Pancreas (tissue), 10 donors: ENCODE data around the gene TRH. TPM values are rescaled to one million over a fixed set of nuclear protein-coding genes. Genes with fewer than 3 reads are reported as not detected.

Experiments used
- ATAC-seq, 4 donors: fragments of 200-7000 bp; cut with Tn5 transposase; one replicate each; pipeline versions ENCODE4 v1.8.0 to v1.9.1; 2020; ENCODE audit warnings: mild to moderate bottlenecking in 4 of 4, moderate library complexity in 4 of 4
- DNase-seq, 6 donors: peaks; one replicate each; pipeline ENCODE4 v3.0.0-alpha.2; 2020
- FAIRE-seq: peaks from 2 replicates; lab custom pipeline; 2012; peaks lifted over from hg19 to GRCh38; lab: Jason Lieb, UNC
- H3K27ac ChIP-seq, 4 donors: fragments of 200-600 bp; sonication (generic); 1 replicate in 3 of 4; 2 replicates in 1 of 4; pipeline versions ENCODE4 v1.5.0 to v1.8.0; 2020
- H3K27me3 ChIP-seq, 4 donors: fragments of 200-600 bp; one replicate each; pipeline ENCODE4 v1.8.0; 2021
- H3K36me3 ChIP-seq, 3 donors: fragments of 200-600 bp; sonication (generic) in 1 of 3; one replicate each; pipeline versions ENCODE4 v1.5.0 to v1.8.0; 2020 to 2021
- H3K4me1 ChIP-seq, 3 donors: fragments of 200-600 bp; one replicate each; pipeline ENCODE4 v1.8.0; 2021
- H3K4me3 ChIP-seq, 4 donors: fragments of 200-600 bp; sonication (generic) in 2 of 4; one replicate each; pipeline versions ENCODE4 v1.5.0 to v1.8.0; 2020 to 2021
- H3K9me3 ChIP-seq, 4 donors: fragments of 200-600 bp; one replicate each; pipeline ENCODE4 v1.8.0; 2021
- CTCF ChIP-seq, 4 donors: fragments of 200-600 bp; sonication (generic) in 3 of 4; IDR thresholded peaks; one replicate each; pipeline versions ENCODE4 v1.5.0 to v1.8.0; 2021; ENCODE audit warnings: antibody characterized with exemption in 4 of 4
- WGBS, 2 donors: extraction: QIAGEN DNeasy Blood & Tissue Kit; methylation state at CpG; one replicate each; pipeline ENCODE4 v1.1.7; 2013; 5-methylcytosine and 5-hydroxymethylcytosine counted together
- intact Hi-C, 3 donors: fragments of 100-400 bp; cut with DNase I; formaldehyde crosslinking; loops; one replicate each; pipeline versions ENCODE4 v1.11.1 to v1.14.2; 2022
- polyA plus RNA-seq, 2 donors: library from polyadenylated mRNA; stranded (reverse); fragments of 200-250 nt; gene quantifications; one replicate each; pipeline ENCODE4 v1.2.3, GENCODE V29; 2013
- total RNA-seq, 6 donors: library from RNA; stranded (reverse); fragmentation: NEBNext Ultra II Directional in 4 of 6; extraction: Animal tissue kit (Norgen Biotek cat#: 25700) in 4 of 6; gene quantifications; one replicate each; pipeline versions ENCODE4 v1.2.1 to v1.2.4, GENCODE V29; 2021 to 2023
- donor health status: healthy with polysubstance abuse.
- donor health status: DM: no; HTN: no; CAD: no; lungs with moderate emphysema.
- donor health status: DM: no; HTN: no; CAD: no.
- donor health status: control.
- donor health status: control.
- donor health status: Bipolar disorder and iron deficiency.
- donor health status: DM: yes; HTN: yes; CAD: no.
- donor health status: DM: no; HTN: no; CAD: no.
- donor health status: DM: no; HTN: no; CAD: no.
- donor health status: DM: yes; HTN: yes; CAD: no.

Gene TRH
- total and polyA plus RNA-seq, 8 donors = not detected

GRCh38 chr3:129950318-129951046 lies 24.0 kb upstream of the TRH start:
- 54 to 57% methylated on average over 7 of the region's 7 CpGs for WGBS, 2 donors
- no peak for DNase-seq
- Histone ChIP-seq H3K9me3 (no peaks in the 10 kb centered on the region), H3K4me3 (no peak overlapping the region), H3K27ac (no peak overlapping the region), H3K27me3 (no peaks in the 10 kb centered on the region), H3K4me1 (no peaks in the 10 kb centered on the region), H3K36me3 (no peaks in the 10 kb centered on the region)
- peak in 3 of 4 donors; percentile 34 to 61 (median 41) for ATAC-seq
- no peak for FAIRE-seq
- intact Hi-C loops = no loop called here
- no peak for TF ChIP-seq CTCF (IDR thresholded peaks at IDR 0.05)

- H3K9me3 ChIP-seq = no peaks in the 10 kb centered on the region
- H3K27me3 ChIP-seq = no peaks in the 10 kb centered on the region
- ATAC-seq (no peak), FAIRE-seq (no peak), DNase-seq (no peak)
- H3K4me1 ChIP-seq = no peaks in the 10 kb centered on the region
- no peak for TF ChIP-seq CTCF (IDR thresholded peaks at IDR 0.05)
- H3K36me3 ChIP-seq = no peaks in the 10 kb centered on the region
- no peak overlapping the region for H3K27ac ChIP-seq
- intact Hi-C loops = no loop called here
- H3K4me3 ChIP-seq = no peak overlapping the region
- WGBS, 2 donors = 78 to 94% methylated on average over 6 of the region's 6 CpGs
These were observed 21.8 kb upstream of the TRH start for GRCh38 chr3:129952556-129953355.

GRCh38 chr3:129953621-129954020 lies 20.9 kb upstream of the TRH start:
- DNase-seq = no peak
- Histone ChIP-seq H3K4me3 (no peak overlapping the region), H3K4me1 (no peaks in the 10 kb centered on the region), H3K36me3 (no peaks in the 10 kb centered on the region), H3K27ac (no peak overlapping the region), H3K27me3 (no peaks in the 10 kb centered on the region), H3K9me3 (no peaks in the 10 kb centered on the region)
- ATAC-seq = no peak
- WGBS, 2 donors = 47 to 57% methylated on average over 5 of the region's 5 CpGs
- no peak for FAIRE-seq
- TF ChIP-seq CTCF (IDR thresholded peaks at IDR 0.05) = no peak
- intact Hi-C loops = no loop called here

GRCh38 chr3:129954514-129954913 lies 20.0 kb upstream of the TRH start:
- DNase-seq (no peak), ATAC-seq (peak in 1 of 4 donors; percentile 20), FAIRE-seq (no peak)
- Histone ChIP-seq H3K4me3 (no peak overlapping the region), H3K27ac (no peak overlapping the region), H3K9me3 (no peaks in the 10 kb centered on the region), H3K36me3 (no peaks in the 10 kb centered on the region), H3K27me3 (no peaks in the 10 kb centered on the region), H3K4me1 (no peaks in the 10 kb centered on the region)
- WGBS, 2 donors = 56 to 69% methylated on average over 2 of the region's 2 CpGs
- intact Hi-C loops = no loop called here
- no peak for TF ChIP-seq CTCF (IDR thresholded peaks at IDR 0.05)

- ATAC-seq (no peak), FAIRE-seq (no peak), DNase-seq (no peak)
- TF ChIP-seq CTCF (IDR thresholded peaks at IDR 0.05) = no peak
- no peaks in the 10 kb centered on the region for H3K27me3 ChIP-seq
- H3K27ac ChIP-seq = no peak overlapping the region
- no peaks in the 10 kb centered on the region for H3K9me3 ChIP-seq
- no peaks in the 10 kb centered on the region for H3K36me3 ChIP-seq
- H3K4me1 ChIP-seq = no peaks in the 10 kb centered on the region
- intact Hi-C loops = no loop called here
- no peak overlapping the region for H3K4me3 ChIP-seq
These were observed 17.6 kb upstream of the TRH start for GRCh38 chr3:129956936-129957335.
